ENCODE results near the gene LRRC8A. TPM values are rescaled to one million over a fixed set of nuclear protein-coding genes. Genes with fewer than 3 reads are reported as not detected.
"Not testable (repeated sequence)": the region's sequence is repeated elsewhere in the genome, so short reads cannot be mapped to it uniquely, and the experiment has no call there.

The LRRC8A gene
- total and polyA plus RNA-seq, 2 of the 13 experiments (the other 11 are each of a cell fraction or from before 2014, with no cell fraction given) = 16.1 to 40.6 TPM

GRCh38 chr9:128870128-128870940 is 11.6 kb upstream of the LRRC8A start (continued):
- peak; percentile 61 for TF ChIP-seq ZBTB40 (IDR thresholded peaks at IDR 0.05)
- TF ChIP-seq ZBTB40 (CRISPR knock-in tag; IDR thresholded peaks at IDR 0.05) = peak; percentile 46; the same call in 1 of the 2 replicates
- TF ChIP-seq MAFK (conservative IDR thresholded peaks at IDR 0.05 in 1 of 2, IDR thresholded peaks at IDR 0.05 in 1 of 2; ENCODE audit: low read length in 2 of 2) = peak in 1 of 2 experiments; percentile 34; a peak in 1 of 4 replicates
- TF ChIP-seq ZNF720 (CRISPR knock-in tag; IDR thresholded peaks at IDR 0.05) = no peak
- TF ChIP-seq ZNF121 (CRISPR knock-in tag; IDR thresholded peaks at IDR 0.05) = peak; percentile 36; the same call in 1 of the 2 replicates

- intact Hi-C loops (cut with micrococcal nuclease; ENCODE audit: unreplicated experiment); BruUV-seq (replicated peaks); H3K4me3 ChIP-seq (replicated peaks in 1 of 3; ENCODE audit: insufficient read depth in 1 of 3, low read depth in 2 of 3, low read length in 3 of 3); CTCF ChIA-PET (ENCODE audit: low intra/inter-chr PET ratio, low total read pairs); H3K27me3 ChIP-seq (ENCODE audit: control insufficient read depth in 1 of 2, insufficient read depth in 2 of 2, low read length in 2 of 2); POLR2A ChIA-PET; DNase-seq (ENCODE audit: low spot score); FAIRE-seq; H3K27ac ChIP-seq (ENCODE audit: extremely low read length, insufficient read depth, low read length); in situ Hi-C loops (cut with HindIII; ENCODE audit: extremely low pct_ligation_motif_present, low pct_unique_long_range_greater_than_20kb); H2AFZ ChIP-seq (ENCODE audit: low read length); H3K4me2 ChIP-seq (ENCODE audit: low read depth, low read length); H4K20me1 ChIP-seq (ENCODE audit: insufficient read depth, low read length); H3K9ac ChIP-seq (ENCODE audit: insufficient read depth, low read depth, low read length); ATAC-seq; H3K9me3 ChIP-seq (ENCODE audit: low read length): not testable (repeated sequence)
- Histone ChIP-seq H3K4me1 (ENCODE audit: insufficient read depth, low read length) (peaks cover 27% of the 10 kb centered on the region), H3K36me3 (replicated peaks in 1 of 2; ENCODE audit: control insufficient read depth in 1 of 2, insufficient read depth in 2 of 2, low read length in 2 of 2) (peaks cover 0 to 15% of the 10 kb centered on the region in 2 experiments; a peak in 2 of 5 replicates), H3K79me2 (ENCODE audit: insufficient read depth, low read length) (peaks cover 31% of the 10 kb centered on the region)
- WGBS (ENCODE audit: low lambda C conversion rate) = 92% methylated on average over 7 of the region's 7 CpGs
These were observed 11.0 kb upstream of the LRRC8A start for GRCh38 chr9:128870941-128871265.
